T-cell (primary cell): ENCODE measurements around the gene MAN1C1. TPM values are rescaled to one million over a fixed set of nuclear protein-coding genes. Genes with fewer than 3 reads are reported as not detected.
"Not testable (repeated sequence)": the region's sequence is repeated elsewhere in the genome, so short reads cannot be mapped to it uniquely, and the experiment has no call there.

Source experiments
- ATAC-seq, 4 experiments: fragments of 200-7000 bp in 3 of 4; fragments of 150-1000 bp in 1 of 4; cut with Tn5 transposase; replicated peaks in 1 of 4; 1 replicate in 3 of 4; 2 replicates in 1 of 4; pipeline ENCODE4 v1.10.0; 2021; ENCODE audit warnings: moderate library complexity in 3 of 4, mild to moderate bottlenecking in 2 of 4, moderate number of reproducible peaks in 1 of 4
- CTCF ChIA-PET, 2 donors: fragments of 300-600 bp; sonication (Branson Sonifier 250); formaldehyde crosslinking; loops; one replicate each; lab custom pipeline; 2022; ENCODE audit warnings: antibody characterized with exemption in 2 of 2; lab: Charles Lee
- POLR2A ChIA-PET, 2 donors: fragments of 300-600 bp; sonication (Branson Sonifier 250); formaldehyde crosslinking; loops; one replicate each; lab custom pipeline; 2022; ENCODE audit warnings: antibody characterized with exemption in 2 of 2; lab: Charles Lee
- DNase-seq, 35 experiments: peaks; one replicate each; pipeline versions ENCODE4 v3.0.0 to v3.0.0-alpha.2; 2013 to 2023
- H3K27ac ChIP-seq: one replicate; pipeline ENCODE4 v1.5.1; 2013; ENCODE audit warnings: low read length
- H3K27me3 ChIP-seq, 2 experiments: replicated peaks in 1 of 2; 1 replicate in 1 of 2; 2 replicates in 1 of 2; pipeline versions ENCODE4 v1.6.1 to v1.7.0; 2013; ENCODE audit warnings: low read length in 1 of 2, mixed read lengths in 1 of 2; ENCODE audit not compliant: control insufficient read depth in 2 of 2, insufficient read depth in 2 of 2; ENCODE audit errors: extremely low read depth in 1 of 2
- H3K36me3 ChIP-seq, 2 donors: 1 replicate in 1 of 2; 2 replicates in 1 of 2; pipeline versions ENCODE4 v1.6.1 to v1.7.0; 2013; ENCODE audit warnings: low read length in 1 of 2; ENCODE audit not compliant: control insufficient read depth in 2 of 2, insufficient read depth in 1 of 2; ENCODE audit errors: extremely low read depth in 1 of 2
- H3K4me1 ChIP-seq, 2 experiments: 1 replicate in 1 of 2; 2 replicates in 1 of 2; pipeline versions ENCODE4 v1.6.1 to v1.7.0; 2013; ENCODE audit warnings: low read length in 2 of 2, mixed read lengths in 1 of 2; ENCODE audit not compliant: insufficient read depth in 2 of 2, control insufficient read depth in 1 of 2; ENCODE audit errors: extremely low read depth in 1 of 2
- H3K4me3 ChIP-seq, 2 donors: 1 replicate in 1 of 2; 2 replicates in 1 of 2; pipeline versions ENCODE4 v1.5.1 to v1.7.0; 2013; ENCODE audit warnings: mild to moderate bottlenecking in 2 of 2, low read length in 1 of 2, moderate library complexity in 1 of 2; ENCODE audit not compliant: control insufficient read depth in 1 of 2; ENCODE audit errors: extremely low read depth in 1 of 2
- H3K9me3 ChIP-seq: 2 replicates; pipeline ENCODE4 v1.7.0; 2013
- H3K27ac Mint-ChIP-seq, 2 donors: one replicate each; pipeline ENCODE4 v1.8.0; 2020 to 2021; ENCODE audit warnings: mild to moderate bottlenecking in 2 of 2, mixed read lengths in 2 of 2
- H3K27me3 Mint-ChIP-seq, 2 donors: one replicate each; pipeline ENCODE4 v1.8.0; 2021 to 2022; ENCODE audit warnings: mixed read lengths in 2 of 2
- H3K36me3 Mint-ChIP-seq: one replicate; pipeline ENCODE4 v1.8.0; 2021; ENCODE audit warnings: mixed read lengths
- H3K4me1 Mint-ChIP-seq, 3 donors: one replicate each; pipeline ENCODE4 v1.8.0; 2020 to 2022; ENCODE audit warnings: mixed read lengths in 3 of 3, mild to moderate bottlenecking in 1 of 3
- H3K4me3 Mint-ChIP-seq, 3 donors: one replicate each; pipeline ENCODE4 v1.8.0; 2020 to 2022; ENCODE audit warnings: mild to moderate bottlenecking in 3 of 3, mixed read lengths in 3 of 3, moderate library complexity in 3 of 3
- H3K9me3 Mint-ChIP-seq, 3 donors: one replicate each; pipeline ENCODE4 v1.8.0; 2020 to 2022; ENCODE audit warnings: mixed read lengths in 3 of 3
- WGBS: methylation state at CpG from one replicate; pipeline ENCODE4 v1.1.5; 2013; ENCODE audit warnings: missing lambda C conversion rate; ENCODE audit not compliant: insufficient coverage; 5-methylcytosine and 5-hydroxymethylcytosine counted together
- total RNA-seq, 35 experiments: library from RNA in 6 of 35; stranded (reverse) in 6 of 35; fragments of 120-200 nt in 1 of 35; gene quantifications; one replicate each; pipeline versions ENCODE4 v1.2.1 to v1.2.4 and lab custom pipeline; 2013 to 2026

Gene MAN1C1
- total RNA-seq, 5 donors from 2014 or later (not counting 1 experiment from before 2014, with no cell fraction given) = 57.5 to 90.5 (median 65.5) TPM

- H3K27ac Mint-ChIP-seq = peak overlapping the region in 1 of 2 donors; percentile 71
- 89% methylated on average over 8 of the region's 11 CpGs for WGBS
Measured at GRCh38 chr1:25657883-25658760, 41.5 kb downstream of the MAN1C1 start.

GRCh38 chr1:25658791-25659431, 42.3 kb downstream of the MAN1C1 start:
- Mint-ChIP-seq H3K4me3 (no peak overlapping the region), H3K36me3 (peaks cover 17% of the 10 kb centered on the region), H3K27me3 (no peaks in the 10 kb centered on the region), H3K4me1 (peaks cover 54 to 71% (median 60%) of the 10 kb centered on the region in 3 donors), H3K27ac (peak overlapping the region; percentile 50 to 52), H3K9me3 (no peaks in the 10 kb centered on the region)
- peak in 2 of 35 experiments; percentile 9 to 19 for DNase-seq
- Histone ChIP-seq H3K36me3 (peaks cover 3 to 14% of the 10 kb centered on the region in 2 donors), H3K27ac (no peak overlapping the region), H3K4me1 (peaks cover 19 to 27% of the 10 kb centered on the region in 2 experiments), H3K4me3 (no peak overlapping the region), H3K9me3 (no peaks in the 10 kb centered on the region), H3K27me3 (no peaks in the 10 kb centered on the region)
- CTCF ChIA-PET = no interaction called here
- ATAC-seq = no peak
- POLR2A ChIA-PET = interaction anchor here in 1 of 2 donors (0.5 kb wide), 1 partner anchor 135 kb away, joined by 3 read pairs; no protein-coding TSS in a partner anchor
- 95% methylated on average over 11 of the region's 13 CpGs for WGBS

More at GRCh38 chr1:25657883-25658760, 41.5 kb downstream of the MAN1C1 start:
- no peak overlapping the region for H3K27ac ChIP-seq
- Mint-ChIP-seq H3K4me3 (no peak overlapping the region), H3K27me3 (no peaks in the 10 kb centered on the region), H3K9me3 (no peaks in the 10 kb centered on the region), H3K4me1 (peaks cover 54 to 70% (median 60%) of the 10 kb centered on the region in 3 donors), H3K36me3 (peaks cover 23% of the 10 kb centered on the region)
- ChIA-PET CTCF (no interaction called here), POLR2A (interaction anchor here in 1 of 2 donors (0.5 kb wide), 1 partner anchor 136 kb away, joined by 3 read pairs; no protein-coding TSS in a partner anchor)
- no peak overlapping the region for H3K4me3 ChIP-seq
- ATAC-seq = no peak
- peaks cover 6 to 14% of the 10 kb centered on the region in 2 donors for H3K36me3 ChIP-seq
- no peaks in the 10 kb centered on the region for H3K9me3 ChIP-seq
- peak in 1 of 35 experiments; percentile 10 for DNase-seq
- H3K4me1 ChIP-seq = peaks cover 15 to 34% of the 10 kb centered on the region in 2 experiments
- H3K27me3 ChIP-seq = no peaks in the 10 kb centered on the region

- POLR2A ChIA-PET = interaction anchor here (0.7 kb wide), 3 partner anchors 19 to 35 kb away, joined by 3 to 4 read pairs (median 3); no protein-coding TSS in a partner anchor
- WGBS = 85% methylated on average over 4 of the region's 8 CpGs
- Histone ChIP-seq H3K4me3 (no peak overlapping the region), H3K36me3 (peaks cover 3 to 5% of the 10 kb centered on the region in 2 donors), H3K27ac (no peak overlapping the region), H3K27me3 (no peaks in the 10 kb centered on the region), H3K9me3 (no peaks in the 10 kb centered on the region), H3K4me1 (peaks cover 33 to 35% of the 10 kb centered on the region in 2 experiments)
- H3K27me3 Mint-ChIP-seq = no peaks in the 10 kb centered on the region
- H3K4me3 Mint-ChIP-seq = no peak overlapping the region
- H3K9me3 Mint-ChIP-seq = no peaks in the 10 kb centered on the region
- DNase-seq = no peak
- H3K4me1 Mint-ChIP-seq = peaks cover 61 to 72% (median 68%) of the 10 kb centered on the region in 3 donors
- peak overlapping the region in 1 of 2 donors; percentile 56 for H3K27ac Mint-ChIP-seq
- CTCF ChIA-PET = no interaction called here
- ATAC-seq = no peak
- peaks cover 12% of the 10 kb centered on the region for H3K36me3 Mint-ChIP-seq
Measured at GRCh38 chr1:25661043-25661815, 44.6 kb downstream of the MAN1C1 start.

- Histone ChIP-seq H3K9me3 (no peaks in the 10 kb centered on the region), H3K4me1 (peaks cover 34 to 40% of the 10 kb centered on the region in 2 experiments), H3K27ac (no peak overlapping the region), H3K4me3 (no peak overlapping the region), H3K36me3 (peaks cover 3 to 5% of the 10 kb centered on the region in 2 donors), H3K27me3 (no peaks in the 10 kb centered on the region)
- Mint-ChIP-seq H3K4me3 (no peak overlapping the region), H3K27me3 (no peaks in the 10 kb centered on the region), H3K9me3 (no peaks in the 10 kb centered on the region), H3K4me1 (peaks cover 66 to 72% (median 69%) of the 10 kb centered on the region in 3 donors), H3K36me3 (peaks cover 8% of the 10 kb centered on the region), H3K27ac (peak overlapping the region; percentile 23 to 56)
- DNase-seq (no peak), ATAC-seq (no peak)
- ChIA-PET POLR2A (no interaction called here), CTCF (no interaction called here)
- WGBS = 100% methylated on average over 1 of the region's 2 CpGs
Measured at GRCh38 chr1:25662061-25662460, 45.5 kb downstream of the MAN1C1 start.

- H3K27me3 ChIP-seq, POLR2A ChIA-PET, H3K4me3 Mint-ChIP-seq, DNase-seq, H3K27me3 Mint-ChIP-seq, H3K27ac ChIP-seq, H3K36me3 ChIP-seq, H3K27ac Mint-ChIP-seq, H3K9me3 Mint-ChIP-seq, H3K4me3 ChIP-seq, H3K36me3 Mint-ChIP-seq, H3K9me3 ChIP-seq, CTCF ChIA-PET, ATAC-seq: not testable (repeated sequence)
- WGBS = no CpG with 5 or more reads among the region's 2 CpGs
- peaks cover 64 to 76% (median 69%) of the 10 kb centered on the region in 3 donors for H3K4me1 Mint-ChIP-seq
- H3K4me1 ChIP-seq = peaks cover 30 to 43% of the 10 kb centered on the region in 2 experiments
Measured at GRCh38 chr1:25662959-25663358, 46.4 kb downstream of the MAN1C1 start.
